Astrocyte of the cerebellum (primary cell): ENCODE data around the gene BSPRY.

Experiments
- DNase-seq: peaks from one replicate; pipeline ENCODE4 v3.0.0-alpha.2; 2011; ENCODE audit warnings: low read depth
- H3K4me3 ChIP-seq: 2 replicates; pipeline ENCODE4 v1.5.1; 2011; ENCODE audit warnings: mild to moderate bottlenecking, low read depth, low read length, moderate library complexity
- in situ Hi-C: cut with HindIII; loops from 2 replicates; pipeline ENCODE4 v1.10.0; 2017; ENCODE audit warnings: low sequenced_read_pairs
- TF ChIP-seq, protein P1 (sequence below): IDR thresholded peaks from 2 replicates; pipeline ENCODE4 v1.5.1; 2012; ENCODE audit warnings: low read length, low read depth, moderate library complexity, mild to moderate bottlenecking; ENCODE audit errors: missing control alignments

BSPRY gene

DNA sequence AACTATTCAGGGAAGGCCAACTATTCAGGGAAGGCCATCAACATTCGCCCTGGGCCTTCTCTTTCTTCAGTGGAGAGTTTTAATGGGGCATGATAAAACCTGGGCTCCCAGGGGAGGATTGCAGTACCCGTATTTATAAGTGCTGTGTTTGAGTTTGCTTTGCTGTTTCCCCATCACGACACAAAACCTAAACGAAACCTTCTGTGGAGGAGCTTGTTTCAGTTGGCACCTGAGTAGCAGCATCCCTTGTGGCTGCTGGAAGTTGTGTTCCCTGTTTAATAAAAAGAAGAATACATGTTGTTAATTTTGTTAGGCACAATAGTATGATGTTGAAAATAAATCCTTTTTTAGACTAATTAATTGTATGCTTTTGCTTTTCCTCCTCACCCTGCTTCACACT lies 17.6 kb upstream of the BSPRY start:
- DNase-seq, result no peak
- TF ChIP-seq, protein P1, sequence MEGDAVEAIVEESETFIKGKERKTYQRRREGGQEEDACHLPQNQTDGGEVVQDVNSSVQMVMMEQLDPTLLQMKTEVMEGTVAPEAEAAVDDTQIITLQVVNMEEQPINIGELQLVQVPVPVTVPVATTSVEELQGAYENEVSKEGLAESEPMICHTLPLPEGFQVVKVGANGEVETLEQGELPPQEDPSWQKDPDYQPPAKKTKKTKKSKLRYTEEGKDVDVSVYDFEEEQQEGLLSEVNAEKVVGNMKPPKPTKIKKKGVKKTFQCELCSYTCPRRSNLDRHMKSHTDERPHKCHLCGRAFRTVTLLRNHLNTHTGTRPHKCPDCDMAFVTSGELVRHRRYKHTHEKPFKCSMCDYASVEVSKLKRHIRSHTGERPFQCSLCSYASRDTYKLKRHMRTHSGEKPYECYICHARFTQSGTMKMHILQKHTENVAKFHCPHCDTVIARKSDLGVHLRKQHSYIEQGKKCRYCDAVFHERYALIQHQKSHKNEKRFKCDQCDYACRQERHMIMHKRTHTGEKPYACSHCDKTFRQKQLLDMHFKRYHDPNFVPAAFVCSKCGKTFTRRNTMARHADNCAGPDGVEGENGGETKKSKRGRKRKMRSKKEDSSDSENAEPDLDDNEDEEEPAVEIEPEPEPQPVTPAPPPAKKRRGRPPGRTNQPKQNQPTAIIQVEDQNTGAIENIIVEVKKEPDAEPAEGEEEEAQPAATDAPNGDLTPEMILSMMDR, result no peak
- H3K4me3 ChIP-seq, result no peak overlapping the region
- in situ Hi-C loops, result no loop called here

DNA sequence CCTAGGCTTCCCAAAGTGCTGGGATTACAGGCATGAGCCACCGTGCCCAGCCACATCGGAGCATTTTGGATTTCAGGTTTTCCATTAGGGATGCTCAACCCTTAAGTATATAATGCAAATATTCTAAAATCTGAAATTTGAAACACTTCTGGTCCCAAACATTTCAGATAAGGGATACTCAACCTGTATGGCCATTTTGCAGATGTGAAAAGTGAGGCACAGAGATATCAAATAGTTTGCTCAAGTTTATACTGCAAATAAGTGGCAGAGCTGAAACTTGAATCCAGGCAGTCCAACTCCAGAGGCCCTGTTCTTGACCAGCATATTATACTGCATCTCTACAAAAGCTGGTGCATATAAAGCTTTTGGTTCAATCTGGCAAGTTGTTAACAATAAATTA lies 11.6 kb upstream of the BSPRY start:
- TF ChIP-seq, protein P1, result no peak
- in situ Hi-C loops, result no loop called here
- H3K4me3 ChIP-seq, result no peak overlapping the region
- no peak for DNase-seq

DNA sequence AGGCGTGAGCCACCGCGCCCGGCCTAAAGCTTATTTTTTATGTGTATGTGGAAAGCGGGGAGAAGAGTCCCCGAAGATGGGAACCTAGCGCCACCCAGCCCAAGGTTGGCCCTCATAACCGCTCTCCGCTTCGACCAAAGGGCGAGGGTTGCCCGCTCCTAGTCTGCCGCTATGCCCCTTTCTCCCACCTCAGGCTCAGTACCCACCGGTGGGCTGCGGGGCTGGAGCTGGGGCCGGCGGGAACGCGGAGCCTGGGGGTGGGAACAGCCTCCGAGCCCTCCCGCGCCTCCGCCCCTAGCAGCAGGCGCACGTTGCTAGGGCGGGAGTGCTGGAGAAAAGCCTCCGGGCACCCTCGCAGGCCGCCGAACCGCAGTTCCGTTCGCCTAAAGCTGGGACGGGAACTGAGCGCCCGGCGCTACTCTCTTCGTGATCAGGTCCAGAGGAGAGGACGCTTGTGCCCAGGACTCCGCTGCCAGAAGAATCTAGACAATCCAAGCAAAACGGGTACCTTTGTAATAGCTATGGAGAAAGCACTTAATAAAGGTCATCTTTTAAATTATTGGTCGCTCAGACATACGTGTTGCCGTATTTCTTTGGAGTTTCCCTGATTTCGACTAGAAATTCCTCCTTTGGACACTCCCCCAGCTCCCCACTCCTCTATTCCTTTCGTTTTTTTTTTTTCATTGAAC lies 9.2 kb upstream of the BSPRY start, which contains the start of gene WDR31:
Gene WDR31 (minus strand): TSS at position 265 of the 689 bp plus-strand sequence. CDS start 8,253 bp downstream, outside the sequence.
- DNase-seq, result peak; percentile 69

DNA sequence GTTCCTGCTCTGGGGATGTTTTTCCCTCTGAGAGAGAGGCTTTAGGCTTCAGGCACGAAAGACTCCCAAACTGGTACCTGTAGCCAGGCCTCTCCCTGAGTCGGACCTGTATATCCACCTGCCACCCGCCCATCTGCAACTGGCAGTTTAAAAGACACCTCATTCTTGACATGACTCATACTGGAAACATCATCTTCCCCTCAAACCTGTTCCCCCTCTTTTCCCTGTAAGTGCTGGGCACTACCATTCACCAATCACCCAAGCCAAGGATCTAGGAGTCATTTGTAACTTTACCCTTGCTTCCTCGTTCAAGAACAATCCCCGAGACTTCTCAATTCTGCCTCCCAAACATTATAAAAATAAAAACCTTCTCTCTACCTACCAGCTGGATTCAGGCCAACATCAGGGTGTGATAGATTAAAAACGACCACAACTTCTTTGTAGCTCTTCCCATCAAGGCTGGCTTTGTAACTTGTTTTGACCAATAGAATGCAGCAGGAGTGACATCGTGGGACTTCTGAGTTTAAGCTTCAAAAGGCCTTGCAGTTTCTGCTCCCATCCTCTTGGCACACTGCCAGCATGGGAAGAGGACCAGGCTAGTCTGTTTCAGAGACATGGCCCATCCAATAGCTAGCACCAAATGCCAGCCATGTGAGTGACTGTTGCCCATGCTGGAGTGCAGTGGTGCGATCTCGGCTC lies 7.5 kb upstream of the BSPRY start:
- no peak overlapping the region for H3K4me3 ChIP-seq
- TF ChIP-seq, protein P1, result no peak
- in situ Hi-C loops, result no loop called here
- no peak for DNase-seq

More for the DNA sequence above, 9.2 kb upstream of the BSPRY start, which contains the start of gene WDR31:
- TF ChIP-seq, protein P1, result no peak
- in situ Hi-C loops, result no loop called here
- H3K4me3 ChIP-seq, result peak within 1 kb of the TSS; percentile 74

DNA sequence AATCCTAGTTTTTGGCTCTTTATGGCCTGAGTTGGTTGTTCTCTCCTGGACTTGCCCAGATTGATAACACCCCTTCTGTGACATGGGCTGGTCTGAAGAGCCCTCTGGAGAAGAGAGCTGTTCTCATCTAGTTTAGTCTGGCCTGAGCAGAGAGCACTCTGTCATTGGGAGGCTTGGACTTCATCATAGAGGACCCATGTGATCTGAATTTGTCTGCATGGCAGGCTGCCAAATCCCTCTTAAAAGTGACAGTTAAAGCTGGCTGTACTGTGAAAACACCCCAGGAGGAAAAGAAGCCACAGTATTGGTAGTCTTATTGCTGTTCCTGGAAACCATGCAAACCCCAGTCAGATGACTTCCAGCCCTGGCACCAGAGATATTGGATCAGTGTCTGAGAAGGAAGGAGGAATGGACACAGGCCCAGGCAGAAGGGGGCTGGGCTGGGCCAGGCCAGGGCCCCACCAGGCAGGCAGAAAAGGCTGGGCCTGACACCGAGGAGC lies 5.6 kb upstream of the BSPRY start:
- no peak overlapping the region for H3K4me3 ChIP-seq
- peak; percentile 29 for DNase-seq
- TF ChIP-seq, protein P1, result no peak
- in situ Hi-C loops, result no loop called here

DNA sequence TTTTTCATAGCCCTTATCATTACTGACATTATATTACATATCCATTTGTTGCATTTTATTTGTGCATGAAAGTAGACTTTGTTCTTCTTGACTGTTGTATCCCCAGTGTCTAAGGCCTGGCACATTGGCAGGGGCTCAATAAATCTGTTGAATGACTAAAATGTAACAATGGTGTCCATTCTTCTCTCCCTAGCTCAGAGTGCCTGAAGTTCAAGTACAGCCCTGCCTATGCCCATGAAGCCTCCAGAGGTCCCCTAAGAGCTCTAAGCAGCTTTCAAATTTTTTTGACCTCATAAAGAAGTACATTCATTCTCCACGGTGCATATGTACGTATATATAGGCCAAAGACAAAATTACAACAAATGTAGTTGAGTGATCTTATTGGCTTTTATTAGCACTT lies 4.2 kb upstream of the BSPRY start:
- H3K4me3 ChIP-seq, result no peak overlapping the region
- TF ChIP-seq, protein P1, result no peak
- no peak for DNase-seq
- in situ Hi-C loops, result no loop called here
